H54 (cell line): ENCODE data around the gene BICD1.

Experiments
- DNase-seq: peaks from one replicate; pipeline ENCODE4 v3.0.0; 2011; ENCODE audit warnings: low spot score, mixed read lengths; ENCODE audit not compliant: insufficient read length
- FAIRE-seq: peaks from 3 replicates; lab custom pipeline; 2011; peaks lifted over from hg19 to GRCh38; lab: Jason Lieb, UNC
- POLR2A ChIP-seq: IDR thresholded peaks from 2 replicates; pipeline ENCODE4 v1.6.1; 2011; ENCODE audit warnings: low read depth, mild to moderate bottlenecking, low read length

BICD1 gene

DNA sequence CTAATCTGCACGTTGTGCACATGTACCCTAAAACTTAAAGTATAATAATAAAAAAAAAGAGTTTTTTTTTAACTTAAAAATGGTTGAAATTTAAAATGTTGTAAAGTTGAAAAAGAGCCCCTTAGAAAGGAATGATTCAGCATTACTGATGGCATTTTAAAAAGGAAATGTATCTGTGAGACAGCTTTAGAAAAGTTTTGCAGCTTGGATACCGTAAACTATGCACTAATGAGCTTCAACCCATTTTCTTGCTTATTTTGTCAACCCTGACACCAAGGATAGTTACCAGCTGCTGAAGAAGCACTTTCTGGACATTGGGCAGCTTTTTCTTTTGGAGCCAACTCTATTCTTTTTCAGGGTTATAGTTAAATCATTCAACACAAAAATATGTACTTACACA lies 4.3 kb downstream of the BICD1 start:
- no peak for FAIRE-seq

DNA sequence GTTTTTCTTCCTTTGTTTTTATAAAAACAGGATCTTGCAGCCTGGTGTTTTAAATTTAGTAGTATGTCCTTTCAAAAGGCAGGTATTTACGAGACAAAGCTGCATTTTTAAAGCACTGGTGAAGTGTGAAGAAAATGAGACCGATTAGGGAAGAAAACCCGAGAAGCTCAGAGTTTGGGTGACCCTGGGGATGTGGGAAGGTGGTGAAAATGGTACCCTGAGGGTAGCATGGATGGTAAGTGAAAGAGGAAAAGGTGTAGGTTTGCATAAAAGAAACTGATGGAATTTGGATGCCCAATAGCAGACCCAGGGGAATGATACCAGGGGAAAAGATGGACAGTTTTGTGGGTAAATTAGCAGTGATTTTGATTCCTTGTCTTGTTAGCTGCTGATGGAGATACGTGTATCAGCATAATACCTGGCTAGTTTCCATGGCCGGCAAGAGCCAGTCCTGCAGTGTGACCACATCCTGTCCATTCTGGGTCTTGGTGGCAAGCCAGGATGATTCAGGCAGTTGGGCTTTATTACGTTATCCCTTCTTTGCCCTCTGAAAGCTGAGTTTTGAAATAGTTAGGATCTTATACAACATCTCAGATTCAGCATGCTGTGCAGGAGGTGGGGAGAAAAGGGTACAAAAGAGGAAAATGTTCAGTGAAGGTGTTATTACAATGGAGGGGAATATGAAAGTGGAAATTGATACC lies 8.9 kb downstream of the BICD1 start:
- no peak for TF ChIP-seq POLR2A
- peak; percentile 100 for FAIRE-seq
- peak; percentile 58 for DNase-seq

More for the DNA sequence above, 4.3 kb downstream of the BICD1 start:
- TF ChIP-seq POLR2A = no peak
- DNase-seq = no peak

DNA sequence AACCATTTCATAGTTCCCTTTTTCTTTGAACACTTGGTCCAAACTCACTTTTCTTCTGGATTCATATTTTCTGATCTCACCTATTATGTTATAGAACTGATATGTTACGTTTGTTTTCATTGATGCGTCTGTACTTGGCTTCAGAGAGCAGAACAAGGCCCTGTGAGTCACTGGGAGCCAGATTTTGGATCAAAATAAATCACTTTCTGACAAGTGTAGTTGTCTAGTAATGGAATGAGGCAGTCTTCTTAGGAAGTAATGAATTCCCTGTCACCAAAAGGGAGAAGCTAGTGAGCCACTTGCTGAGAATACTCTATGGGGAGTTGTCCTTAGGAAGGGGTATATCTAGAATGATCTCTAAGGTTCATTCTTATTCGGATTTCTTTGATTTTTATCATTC lies 10.2 kb downstream of the BICD1 start:
- FAIRE-seq = peak; percentile 66
- no peak for TF ChIP-seq POLR2A

DNA sequence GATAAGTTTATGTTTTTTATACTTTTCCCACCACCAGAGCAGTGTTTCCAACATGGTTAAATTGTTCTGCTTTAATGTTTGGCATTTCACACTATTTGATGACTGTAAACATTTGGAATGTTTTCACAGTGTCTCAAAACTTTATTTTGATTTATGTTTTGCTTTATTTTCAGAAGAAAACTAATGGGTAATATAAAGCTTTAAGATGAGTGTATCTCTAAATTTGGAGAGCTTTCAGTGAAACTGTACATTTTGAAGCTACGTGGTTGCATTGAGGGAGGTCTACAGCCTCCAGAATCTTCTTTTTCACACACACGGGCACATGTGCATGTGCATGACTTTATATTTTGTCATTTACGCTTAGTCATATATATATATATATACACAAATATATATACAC lies 10.7 kb downstream of the BICD1 start:
- no peak for TF ChIP-seq POLR2A
- FAIRE-seq (no peak), DNase-seq (no peak)

More for the DNA sequence above, 10.2 kb downstream of the BICD1 start:
- no peak for DNase-seq

DNA sequence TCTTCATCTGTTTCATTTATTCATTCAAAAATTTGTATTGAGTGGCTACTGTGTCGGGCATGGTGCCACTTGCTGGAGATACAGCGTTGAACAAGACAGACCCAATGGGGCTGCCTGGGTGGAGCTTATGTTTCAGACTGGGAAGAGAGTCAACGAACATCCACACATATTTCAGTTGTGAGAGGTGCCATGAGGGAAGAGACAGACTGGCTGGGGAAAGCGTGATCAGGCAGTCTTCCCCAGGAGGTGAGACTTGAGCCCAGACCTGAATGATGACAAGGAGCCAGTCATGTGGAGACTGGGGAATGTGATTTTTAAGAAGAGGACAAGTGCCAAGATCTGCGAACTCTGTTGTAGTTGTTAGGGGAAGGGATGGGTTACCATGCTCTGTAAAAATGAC lies 12.2 kb downstream of the BICD1 start:
- TF ChIP-seq POLR2A = no peak
- no peak for DNase-seq
- no peak for FAIRE-seq

DNA sequence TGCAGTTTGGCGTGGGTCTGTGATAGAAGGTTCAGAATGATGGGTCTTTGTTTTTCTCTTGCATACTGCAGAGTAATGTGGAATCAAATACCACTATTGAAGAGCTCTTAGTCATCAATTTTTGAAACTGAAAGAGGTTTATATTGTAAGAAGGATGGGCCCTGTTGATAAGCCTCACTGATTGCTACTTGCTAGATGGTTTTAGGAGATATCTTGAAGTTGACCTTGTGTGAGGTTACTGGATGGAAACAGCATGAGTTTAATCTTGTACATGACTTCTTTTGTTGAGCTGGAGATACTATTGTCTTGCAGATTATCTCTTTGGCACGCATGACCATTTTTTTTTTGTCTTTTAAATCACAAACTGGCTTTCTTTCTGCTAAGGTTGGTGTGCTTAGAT lies 13.8 kb downstream of the BICD1 start:
- TF ChIP-seq POLR2A = no peak
- FAIRE-seq (no peak), DNase-seq (no peak)

DNA sequence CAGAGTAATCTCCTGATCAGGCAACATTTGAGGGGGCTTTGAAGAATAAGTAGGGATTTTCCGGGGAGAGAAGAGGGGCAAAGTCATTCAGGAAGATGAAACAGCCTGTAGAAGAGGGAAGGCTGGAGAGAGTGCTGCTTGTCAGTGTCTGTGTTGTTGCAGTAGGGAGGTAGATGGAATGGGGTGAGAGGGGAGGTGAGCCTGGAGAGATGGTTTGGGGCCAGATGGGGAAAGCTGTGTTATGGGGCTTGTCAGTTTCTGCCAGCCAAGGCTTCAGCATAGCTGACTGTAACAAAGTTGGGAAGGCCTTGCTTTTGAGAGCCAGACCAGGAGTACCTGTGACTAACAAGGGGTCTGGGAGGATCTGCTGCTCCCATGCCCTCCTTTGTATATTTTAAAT lies 18.0 kb downstream of the BICD1 start:
- no peak for TF ChIP-seq POLR2A
- DNase-seq = no peak
- FAIRE-seq = peak; percentile 38

DNA sequence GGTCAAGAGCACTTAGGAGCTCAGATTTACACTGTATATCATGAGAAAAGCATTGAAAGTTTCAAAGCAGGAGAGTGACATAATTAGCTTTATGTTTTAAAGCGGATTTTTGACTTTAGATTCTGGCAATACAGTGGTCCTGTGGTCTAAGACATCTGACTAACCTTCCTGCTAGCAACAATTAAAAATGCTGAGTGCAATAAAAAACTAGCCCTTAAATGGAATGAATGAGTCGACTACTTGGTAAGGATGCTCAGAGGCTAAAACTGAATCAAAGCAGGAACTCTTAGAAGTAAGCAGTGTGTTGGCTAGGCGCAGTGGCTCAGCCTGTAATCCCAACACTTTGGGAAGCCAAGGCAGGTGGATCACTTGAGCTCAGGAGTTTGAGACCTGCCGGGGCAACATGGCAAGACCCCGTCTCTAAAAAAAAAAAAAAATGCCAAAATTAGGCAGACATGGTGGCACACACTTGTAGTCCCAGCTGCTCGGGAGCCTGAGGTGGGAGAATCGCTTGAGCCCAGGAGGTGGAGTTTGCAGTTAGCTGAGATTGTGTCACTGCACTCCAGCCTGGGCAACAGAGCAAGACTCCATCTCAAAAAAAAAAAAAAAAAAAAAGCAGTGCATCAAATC lies 18.9 kb downstream of the BICD1 start:
- peak; percentile 45 for FAIRE-seq
- TF ChIP-seq POLR2A = no peak
- DNase-seq = no peak

DNA sequence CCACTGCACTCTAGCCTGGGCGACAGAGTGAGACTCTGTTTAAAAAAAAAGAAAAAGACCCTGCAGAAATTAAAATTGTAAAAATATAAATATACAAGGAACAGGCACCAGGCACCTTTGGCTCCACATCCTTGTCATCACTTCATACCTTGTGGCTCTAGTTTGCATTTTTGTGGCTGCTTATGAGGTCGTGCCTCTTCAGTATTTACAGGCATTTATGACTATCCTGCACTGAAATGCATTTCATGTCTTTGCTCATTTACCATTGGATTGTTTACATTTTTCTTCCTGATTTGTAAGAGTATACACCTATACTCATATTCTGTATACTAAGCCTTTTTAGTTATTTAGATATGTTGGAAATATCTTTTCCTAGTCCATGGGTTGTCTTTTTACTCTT lies 20.1 kb downstream of the BICD1 start:
- no peak for TF ChIP-seq POLR2A
- FAIRE-seq (peak; percentile 69), DNase-seq (no peak)

DNA sequence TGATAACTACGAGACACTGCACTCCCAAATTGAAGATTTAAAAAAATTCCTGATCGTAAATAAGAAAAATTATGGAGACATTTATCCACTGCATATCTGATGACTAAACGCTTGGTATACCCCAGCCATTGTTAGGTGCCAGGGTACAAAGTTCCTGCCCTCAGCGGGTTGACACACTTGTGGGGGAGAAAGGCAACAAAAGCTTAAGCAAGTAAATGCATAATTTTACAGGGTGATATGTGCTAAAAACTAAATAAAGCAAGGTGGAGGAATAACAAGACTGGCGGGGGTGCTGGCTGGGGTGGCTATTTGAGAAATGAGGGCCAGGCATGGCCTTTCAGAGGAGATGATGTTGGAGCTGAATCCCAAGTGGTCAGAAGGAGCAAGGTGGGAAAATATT lies 25.0 kb downstream of the BICD1 start:
- DNase-seq = no peak
- no peak for FAIRE-seq
- no peak for TF ChIP-seq POLR2A

DNA sequence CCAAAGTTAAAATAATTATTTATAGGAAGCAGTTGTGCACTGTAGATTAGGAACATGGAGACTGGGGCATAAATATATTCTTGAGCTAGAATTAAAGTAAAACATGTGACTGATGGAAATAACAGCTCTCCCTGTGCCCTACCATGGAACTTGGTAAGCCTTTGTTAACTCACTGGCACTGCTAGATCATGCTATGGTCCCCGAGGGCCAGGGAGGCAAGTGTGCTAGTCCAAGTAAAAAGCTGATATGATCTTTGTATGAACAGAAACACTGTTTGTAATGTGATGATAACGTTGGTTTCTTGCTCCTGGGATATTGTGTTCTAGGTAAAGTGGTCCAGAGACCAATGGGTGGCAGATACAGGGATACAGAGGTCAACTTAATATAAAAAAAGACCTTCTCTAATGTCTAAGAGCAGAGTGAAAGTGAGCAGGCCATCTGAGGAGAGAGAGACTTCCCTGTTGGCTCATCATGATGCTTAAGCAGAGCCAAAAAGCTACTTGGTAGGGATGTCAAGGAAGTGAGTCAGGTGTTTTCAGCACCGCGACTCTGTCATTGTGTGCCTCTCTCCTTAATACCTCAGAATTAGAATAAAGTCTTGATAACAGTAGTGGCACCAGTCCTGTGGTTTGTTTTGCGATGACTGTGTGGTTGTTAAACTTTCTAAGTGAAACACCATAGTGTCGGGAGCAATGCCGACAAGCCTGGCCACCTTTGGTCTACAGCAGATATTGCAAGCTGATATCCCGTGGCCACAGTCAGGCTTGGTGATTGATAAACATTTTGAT lies 27.6 kb downstream of the BICD1 start:
- TF ChIP-seq POLR2A = no peak
- FAIRE-seq (peak; percentile 80), DNase-seq (peak; percentile 35)

DNA sequence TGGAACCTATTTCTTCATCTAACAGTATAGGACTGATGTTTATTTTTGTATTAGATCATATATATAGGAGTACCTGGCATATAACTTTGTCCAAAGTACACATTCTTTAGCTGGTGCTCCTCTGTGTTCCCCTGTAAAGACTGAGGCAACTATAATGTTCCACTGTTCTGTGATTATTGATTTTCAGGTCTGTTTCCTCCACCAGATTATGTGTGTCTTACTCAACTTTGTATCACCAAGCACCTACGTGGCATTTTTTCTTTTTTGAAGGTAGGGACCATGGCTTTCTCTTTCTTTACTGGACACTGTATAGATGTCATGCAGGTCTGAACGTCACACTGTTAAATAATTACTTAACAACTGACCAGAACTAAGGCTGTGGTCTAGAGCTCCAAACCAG lies 29.3 kb downstream of the BICD1 start:
- FAIRE-seq (no peak), DNase-seq (no peak)
- no peak for TF ChIP-seq POLR2A

DNA sequence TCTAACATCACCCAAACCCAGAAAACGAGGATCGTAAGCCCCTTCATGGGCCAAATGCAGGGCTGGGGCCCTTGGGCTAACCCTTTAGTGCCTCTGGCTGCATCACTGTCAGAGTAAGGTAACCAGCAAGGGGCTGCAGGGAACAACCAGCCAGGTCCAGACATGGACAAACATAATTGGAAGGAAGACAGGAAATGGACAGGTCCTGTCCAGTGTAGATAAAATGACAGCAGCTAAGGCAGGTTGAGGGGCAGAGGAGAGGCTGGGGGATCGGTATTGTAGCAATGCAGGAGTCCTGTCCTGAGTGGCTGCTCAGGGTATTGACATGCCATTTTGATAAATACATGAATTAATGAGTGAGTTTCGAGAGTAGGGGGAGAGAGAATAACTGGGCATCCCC lies 29.8 kb downstream of the BICD1 start:
- DNase-seq = no peak
- no peak for TF ChIP-seq POLR2A
- FAIRE-seq = no peak

DNA sequence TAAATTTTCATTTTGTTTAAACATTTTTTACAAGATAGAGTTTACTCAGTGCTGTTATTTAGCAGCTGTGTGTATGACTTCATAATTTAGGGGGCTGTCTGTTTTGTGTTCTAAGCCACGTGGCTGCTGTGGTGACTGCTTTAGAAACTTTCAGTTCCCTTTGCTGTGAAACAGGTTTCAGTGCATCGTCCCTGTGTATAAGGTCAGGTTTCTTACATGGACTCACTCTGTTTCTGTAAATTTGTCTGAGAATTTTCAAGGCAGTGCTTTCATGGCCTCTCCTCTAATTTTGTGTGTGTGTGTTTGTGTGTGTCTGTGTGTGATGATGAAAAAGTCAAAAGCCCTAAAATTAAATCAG lies 32.4 kb downstream of the BICD1 start:
- TF ChIP-seq POLR2A = no peak
- FAIRE-seq (no peak), DNase-seq (no peak)
